OCI-LY3 (cell line): ENCODE data around the gene TRIM7.

Source experiments
- CTCF ChIP-seq: fragments of 200-600, 300-600 bp; sonication (generic); IDR thresholded peaks from 2 replicates; pipeline ENCODE4 v1.5.1; 2014; ENCODE audit warnings: antibody characterized with exemption, low read length, low read depth
- EZH2phosphoT487 ChIP-seq: fragments of 200-600 bp; shearing (Covaris generic); IDR thresholded peaks from 2 replicates; pipeline ENCODE4 v1.6.1; 2018; ENCODE audit warnings: antibody characterized with exemption, mixed run types, low read depth

GRCh38 chr5:181189363-181189961 is 15.5 kb downstream of the TRIM7 start:
- TF ChIP-seq CTCF (no peak), EZH2phosphoT487 (no peak)
